Measurements from ENCODE around the gene FOXA1.

FOXA1 gene

GRCh38 chr14:37594971-37595808 lies at the start of gene FOXA1, which contains the start of gene TTC6:
Gene FOXA1, minus strand, starts transcription at chr14:37595249. Its CDS starts 277 bp downstream, at chr14:37594972.
Gene TTC6, plus strand, starts transcription at chr14:37595629. Its CDS starts 26,436 bp downstream, at chr14:37622065.
- DNase-seq = no peak

GRCh38 chr14:37643701-37644100 lies 48.7 kb upstream of the FOXA1 start:
- no peak for DNase-seq

- DNase-seq = no peak
Observed at GRCh38 chr14:37642125-37642524, 47.1 kb upstream of the FOXA1 start.

DNA sequence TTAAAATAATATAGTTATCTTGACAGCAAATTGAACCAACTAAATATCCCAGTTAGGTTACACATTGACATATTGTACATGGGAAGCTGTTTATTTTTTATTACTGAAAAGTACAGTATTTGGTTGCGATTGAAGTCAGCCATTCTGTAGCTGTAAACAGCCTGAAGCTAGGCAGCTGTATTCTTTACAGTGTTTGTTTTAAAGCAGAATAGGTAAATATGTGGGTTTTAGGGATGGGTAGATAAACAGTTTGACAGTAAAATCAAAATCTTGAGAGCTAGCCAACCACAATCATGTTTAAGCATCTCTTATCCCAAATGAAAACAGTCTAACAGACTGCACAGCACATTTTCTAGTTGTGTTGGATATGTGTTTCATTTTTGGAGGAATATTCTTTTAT lies 46.1 kb upstream of the FOXA1 start:
- DNase-seq = no peak

- DNase-seq = no peak
Observed at GRCh38 chr14:37638599-37638998, 43.5 kb upstream of the FOXA1 start.

DNA sequence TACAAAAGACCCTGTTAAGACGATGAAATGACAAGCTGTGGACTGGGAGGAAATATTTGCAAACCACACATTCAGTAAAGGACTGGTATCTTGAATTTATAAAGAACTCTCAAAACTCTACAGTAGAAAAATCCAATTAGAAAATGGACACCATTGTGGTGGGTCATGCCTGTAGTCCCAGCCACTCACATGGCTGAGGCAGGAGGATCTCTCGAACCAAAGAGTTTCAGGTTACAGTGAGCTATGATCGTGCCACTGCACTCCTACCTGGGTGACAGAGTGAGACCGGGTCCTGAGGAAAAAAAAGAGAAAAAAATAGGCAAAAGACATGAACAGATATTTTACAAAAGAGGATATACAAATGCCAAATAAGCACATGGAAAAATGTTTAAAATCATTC lies 42.3 kb upstream of the FOXA1 start:
- DNase-seq = no peak

DNA sequence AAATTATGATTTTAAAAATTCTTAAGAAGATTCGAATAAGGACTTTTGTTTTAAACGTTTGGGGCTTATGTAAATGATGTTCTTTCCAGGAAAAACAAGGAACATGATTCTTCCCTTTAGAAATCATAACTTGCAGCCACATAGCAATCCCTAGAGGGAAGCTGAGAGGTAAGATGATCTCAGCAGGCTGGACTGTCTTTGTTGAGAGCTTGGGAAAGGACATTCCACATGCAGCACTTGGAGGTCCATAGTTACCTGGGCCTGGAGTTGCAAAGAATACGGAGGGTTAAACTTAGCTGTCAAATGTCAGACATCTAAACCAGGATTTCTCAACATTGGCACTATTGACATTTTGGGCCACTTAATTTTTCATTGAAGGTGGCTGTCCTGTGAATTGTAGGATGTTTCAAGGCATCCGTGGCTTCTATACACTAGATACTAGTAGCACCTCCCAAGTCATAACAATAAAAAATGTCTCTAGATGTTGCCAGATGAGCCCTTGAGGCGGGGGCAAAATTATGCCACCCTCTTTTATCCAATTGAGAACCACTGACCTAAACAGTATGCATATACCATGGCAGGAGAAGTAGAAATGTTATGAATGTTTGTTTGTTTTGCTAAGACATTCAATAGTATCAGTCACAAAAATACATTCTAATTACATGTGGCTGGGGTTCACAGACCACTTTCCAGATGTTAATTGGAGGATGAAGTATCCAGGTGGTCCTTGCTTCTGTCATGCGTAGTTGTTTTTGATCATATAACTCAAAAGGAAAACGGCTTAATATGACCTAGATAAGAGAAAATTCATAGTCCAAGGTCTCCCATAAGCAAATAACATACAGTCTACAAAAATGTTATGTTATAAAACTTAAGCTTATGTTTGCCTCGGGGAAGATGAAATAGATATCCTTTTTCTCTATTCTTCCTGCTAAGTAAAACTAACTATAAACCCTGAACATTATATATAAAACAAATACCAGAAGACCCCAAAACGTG lies 30.8 kb upstream of the FOXA1 start:
- no peak for DNase-seq

GRCh38 chr14:37623971-37624370 lies 28.9 kb upstream of the FOXA1 start:
- DNase-seq = no peak

- no peak for DNase-seq
Observed at GRCh38 chr14:37623426-37623951, 28.4 kb upstream of the FOXA1 start.

DNA sequence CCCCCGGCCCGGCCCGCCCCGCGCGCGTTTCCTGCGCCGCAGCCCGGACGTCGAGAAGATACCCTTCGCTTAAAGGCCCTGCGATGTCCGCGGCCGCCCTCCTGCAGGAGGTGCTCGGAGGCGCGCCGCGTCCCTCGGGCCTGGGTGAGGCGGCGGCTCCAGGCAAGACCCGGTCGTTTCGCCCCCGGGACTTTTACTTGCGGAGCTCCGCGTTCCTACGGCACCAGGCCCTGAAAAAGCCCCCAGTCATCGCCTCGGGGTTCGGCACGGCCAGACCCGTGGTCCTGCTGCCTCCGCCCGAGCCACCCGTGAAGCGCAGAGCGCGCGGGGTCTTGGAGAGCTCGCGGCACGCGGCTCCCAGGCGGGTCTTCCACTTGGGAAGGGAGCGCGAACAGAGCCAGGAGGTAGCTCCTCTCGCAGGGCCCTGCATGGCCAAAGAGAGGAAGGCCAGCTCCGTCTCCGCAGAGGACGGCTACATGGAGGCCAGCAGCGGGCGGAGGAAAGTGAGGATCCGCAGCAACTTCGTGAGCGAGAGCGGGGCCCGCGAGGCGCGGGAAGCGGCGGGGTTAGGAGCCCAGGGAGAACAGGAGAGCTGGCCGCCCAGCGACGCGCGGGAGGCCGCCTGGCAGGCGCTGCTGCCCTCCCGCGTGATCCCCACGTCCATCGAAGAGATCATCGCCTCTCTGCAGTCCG lies 27.3 kb upstream of the FOXA1 start:
- DNase-seq = no peak

DNA sequence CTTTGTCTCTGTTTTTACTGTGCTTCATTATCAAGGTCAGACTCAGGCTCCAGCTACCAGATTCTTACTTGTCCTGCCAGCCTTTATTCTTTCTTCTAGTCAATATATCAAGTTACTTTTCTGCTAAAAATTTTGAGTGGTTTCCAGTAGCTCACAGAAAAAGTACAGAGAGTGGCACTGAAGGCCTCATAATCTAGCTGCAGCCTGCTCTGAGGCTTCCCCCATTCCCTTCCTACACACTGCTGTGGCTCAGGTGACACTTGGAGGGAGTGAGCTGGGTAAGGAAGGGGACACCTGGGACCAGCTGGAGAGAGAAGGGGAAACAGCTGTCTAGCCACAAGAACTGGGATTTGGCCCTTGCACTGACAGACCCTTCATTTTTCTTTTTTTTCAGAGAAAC lies 25.8 kb upstream of the FOXA1 start:
- DNase-seq = no peak

GRCh38 chr14:37618498-37619028 lies 23.5 kb upstream of the FOXA1 start:
- DNase-seq = no peak

GRCh38 chr14:37617864-37618365 lies 22.9 kb upstream of the FOXA1 start:
- DNase-seq = no peak

DNA sequence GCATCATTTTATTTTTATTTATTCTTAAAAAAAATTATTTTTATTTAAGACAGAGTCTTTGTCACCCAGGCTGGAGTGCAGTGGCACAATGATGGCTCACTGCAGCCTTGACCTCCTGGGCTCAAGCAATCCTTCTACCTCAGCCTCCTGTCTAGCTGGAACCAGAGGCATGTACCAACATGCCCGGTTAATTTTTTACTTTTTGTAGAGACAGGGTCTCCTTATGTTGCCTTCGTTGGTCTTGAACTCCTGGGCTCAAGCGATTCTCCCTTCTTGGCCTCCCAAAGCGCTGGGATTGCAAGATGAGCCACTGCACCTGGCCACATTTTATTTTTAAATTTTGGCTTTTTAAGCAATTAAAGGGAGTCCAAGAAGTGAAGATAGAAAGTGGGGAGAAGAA lies 21.8 kb upstream of the FOXA1 start:
- no peak for DNase-seq

GRCh38 chr14:37615582-37616289 lies 20.7 kb upstream of the FOXA1 start:
- DNase-seq = no peak

GRCh38 chr14:37610945-37611523 lies 16.0 kb upstream of the FOXA1 start:
- DNase-seq = no peak

DNA sequence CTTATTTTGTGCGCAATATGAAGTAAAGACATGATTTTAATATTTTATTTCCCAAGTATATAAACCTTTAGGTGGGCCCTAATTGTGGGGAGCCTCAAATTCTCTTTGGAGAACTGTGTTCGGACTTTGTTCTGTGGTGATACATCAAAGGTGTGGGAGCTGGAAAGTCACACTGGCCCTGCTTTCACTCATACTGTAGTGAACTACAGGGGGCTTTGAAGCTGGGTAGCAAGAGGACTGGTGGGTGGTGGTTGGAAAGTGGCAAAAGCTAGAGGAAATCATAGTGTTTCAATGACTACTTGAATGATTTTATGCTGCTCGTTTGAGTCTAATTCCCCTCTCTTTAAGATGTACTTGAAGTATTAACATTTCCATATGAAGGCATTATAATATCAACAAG lies 13.6 kb upstream of the FOXA1 start:
- DNase-seq = no peak

DNA sequence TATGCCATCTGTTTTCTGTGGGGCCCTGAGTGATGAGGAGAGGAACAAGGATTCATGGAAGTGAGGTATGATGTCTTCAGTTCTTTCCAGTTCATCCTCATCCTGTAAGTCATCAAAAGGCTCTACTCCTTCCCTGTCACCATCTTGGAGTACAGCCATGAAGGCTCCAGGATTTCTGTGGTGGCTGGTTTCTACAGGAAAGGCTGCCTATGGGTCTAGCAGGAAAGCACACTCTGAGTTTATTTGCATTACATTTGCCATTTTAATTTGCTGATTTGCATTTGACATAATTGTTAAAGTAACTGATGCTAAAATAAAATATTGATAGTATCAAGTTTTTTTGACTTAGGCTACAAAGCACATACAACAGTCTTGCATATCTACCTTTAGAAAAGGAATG lies 11.6 kb upstream of the FOXA1 start:
- DNase-seq = no peak

- DNase-seq = no peak
Observed at GRCh38 chr14:37603688-37604251, 8.7 kb upstream of the FOXA1 start.

DNA sequence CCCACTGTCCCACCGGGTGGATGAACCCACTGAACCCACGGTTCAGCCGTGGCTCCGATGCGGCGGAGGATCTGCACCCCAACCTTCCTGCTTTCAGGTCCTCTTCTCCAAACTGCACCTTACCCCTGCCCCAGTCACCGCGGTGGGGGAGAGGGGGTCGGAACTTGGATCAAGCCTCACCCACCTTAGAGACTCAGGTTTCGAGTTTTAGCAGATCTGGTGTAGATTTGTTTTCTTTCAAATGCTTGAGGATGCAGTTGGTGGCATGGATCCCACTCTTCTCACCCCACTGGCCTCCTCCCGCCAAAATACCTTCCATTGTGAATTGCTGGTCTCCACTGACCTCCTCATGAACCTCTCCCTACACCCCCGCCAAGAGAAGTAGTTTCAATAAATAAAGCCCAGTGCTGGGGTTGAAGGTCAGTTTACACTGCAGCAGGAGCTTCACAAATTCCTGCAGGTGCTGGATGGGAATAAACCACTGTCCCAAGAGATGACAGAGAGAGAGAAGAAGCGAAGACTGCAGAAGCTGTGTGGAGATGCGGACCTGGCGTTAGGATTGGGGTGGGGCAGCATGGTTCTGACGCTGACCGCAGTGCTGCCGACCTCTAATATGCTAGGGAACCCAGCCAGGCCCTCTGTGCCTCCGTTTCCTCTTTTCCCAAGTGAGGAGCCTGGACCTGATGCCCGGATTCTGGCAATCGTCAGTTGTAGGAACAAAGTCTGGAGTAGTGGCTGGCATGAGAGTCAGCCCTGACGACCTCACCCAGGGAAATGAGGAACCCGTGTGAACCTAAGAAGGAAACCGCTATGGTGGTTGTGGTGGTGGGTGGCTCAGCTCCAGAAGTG lies 7.8 kb upstream of the FOXA1 start:
- no peak for DNase-seq

Measured in CD4-positive, alpha-beta T cell treated with Interleukin-6 for 4 hours (primary cell).